Measurements from ENCODE around the gene MT1F. TPM values are rescaled to one million over a fixed set of nuclear protein-coding genes. Genes with fewer than 3 reads are reported as not detected.

MT1F gene
- total and polyA plus RNA-seq, 9 of the 15 experiments (the other 6 are each of a cell fraction or from before 2014, with no cell fraction given), result 0.18 to 0.68 (median 0.29) TPM; not detected in 5

DNA sequence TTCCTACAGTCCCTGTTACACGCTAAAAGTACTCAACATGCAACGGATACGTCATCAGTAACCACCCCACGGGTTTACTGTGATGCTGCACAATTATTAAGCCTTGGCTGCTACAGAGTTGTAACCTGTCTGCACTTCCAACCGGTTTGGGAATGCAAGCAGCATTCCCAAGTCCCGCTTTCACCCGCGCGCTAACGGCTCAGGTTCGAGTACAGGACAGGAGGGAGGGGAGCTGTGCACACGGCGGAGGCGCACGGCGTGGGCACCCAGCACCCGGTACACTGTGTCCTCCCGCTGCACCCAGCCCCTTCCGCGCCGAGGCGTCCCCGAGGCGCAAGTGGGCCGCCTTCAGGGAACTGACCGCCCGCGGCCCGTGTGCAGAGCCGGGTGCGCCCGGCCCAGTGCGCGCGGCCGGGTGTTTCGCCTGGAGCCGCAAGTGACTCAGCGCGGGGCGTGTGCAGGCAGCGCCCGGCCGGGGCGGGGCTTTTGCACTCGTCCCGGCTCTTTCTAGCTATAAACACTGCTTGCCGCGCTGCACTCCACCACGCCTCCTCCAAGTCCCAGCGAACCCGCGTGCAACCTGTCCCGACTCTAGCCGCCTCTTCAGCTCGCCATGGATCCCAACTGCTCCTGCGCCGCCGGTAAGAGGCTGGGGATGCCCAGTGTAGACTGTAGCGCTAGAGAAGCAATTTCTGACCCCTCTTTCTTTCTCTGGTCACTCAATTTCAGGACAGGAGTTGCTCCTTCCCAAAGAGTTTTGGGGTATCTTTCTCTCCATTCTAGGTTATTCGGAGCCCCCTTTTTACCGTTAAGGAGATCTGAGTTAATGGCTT is 49.5 kb upstream of the MT1F start, which contains the start of gene MT2A (continued):
- TF ChIP-seq SIRT6 (IDR thresholded peaks at IDR 0.05; ENCODE audit: low read depth, low read length) (no peak), BCOR (IDR thresholded peaks at IDR 0.05) (no peak), KLF1 (tag; IDR thresholded peaks at IDR 0.05) (no peak), GATA2 (CRISPR knock-in tag; IDR thresholded peaks at IDR 0.05) (no peak), PHF8 (IDR thresholded peaks at IDR 0.05; ENCODE audit: borderline replicate concordance, low read length) (peak; percentile 83; the same call in 1 of the 2 replicates), FOS (IDR thresholded peaks at IDR 0.05; ENCODE audit: extremely low read depth, insufficient read length) (no peak), CBX5 (IDR thresholded peaks at IDR 0.05; ENCODE audit: borderline replicate concordance, low read depth) (no peak), STAT5A (IDR thresholded peaks at IDR 0.05; ENCODE audit: borderline replicate concordance, low read length) (no peak), NR2C1 (IDR thresholded peaks at IDR 0.05) (no peak), NR2C1 (tag; IDR thresholded peaks at IDR 0.05) (no peak), DNMT1 (IDR thresholded peaks at IDR 0.05) (no peak), ZNF695 (CRISPR knock-in tag; IDR thresholded peaks at IDR 0.05) (no peak), PTBP1 (IDR thresholded peaks at IDR 0.05; ENCODE audit: low read depth, low read length) (no peak), POLR3A (IDR thresholded peaks at IDR 0.05; ENCODE audit: borderline replicate concordance, extremely low read depth, insufficient read depth, insufficient read length) (no peak)
- TF ChIP-seq, protein P1, sequence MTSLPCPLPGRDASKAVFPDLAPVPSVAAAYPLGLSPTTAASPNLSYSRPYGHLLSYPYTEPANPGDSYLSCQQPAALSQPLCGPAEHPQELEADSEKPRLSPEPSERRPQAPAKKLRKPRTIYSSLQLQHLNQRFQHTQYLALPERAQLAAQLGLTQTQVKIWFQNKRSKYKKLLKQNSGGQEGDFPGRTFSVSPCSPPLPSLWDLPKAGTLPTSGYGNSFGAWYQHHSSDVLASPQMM (CRISPR knock-in tag; IDR thresholded peaks at IDR 0.05), result no peak
- TF ChIP-seq, protein P2, sequence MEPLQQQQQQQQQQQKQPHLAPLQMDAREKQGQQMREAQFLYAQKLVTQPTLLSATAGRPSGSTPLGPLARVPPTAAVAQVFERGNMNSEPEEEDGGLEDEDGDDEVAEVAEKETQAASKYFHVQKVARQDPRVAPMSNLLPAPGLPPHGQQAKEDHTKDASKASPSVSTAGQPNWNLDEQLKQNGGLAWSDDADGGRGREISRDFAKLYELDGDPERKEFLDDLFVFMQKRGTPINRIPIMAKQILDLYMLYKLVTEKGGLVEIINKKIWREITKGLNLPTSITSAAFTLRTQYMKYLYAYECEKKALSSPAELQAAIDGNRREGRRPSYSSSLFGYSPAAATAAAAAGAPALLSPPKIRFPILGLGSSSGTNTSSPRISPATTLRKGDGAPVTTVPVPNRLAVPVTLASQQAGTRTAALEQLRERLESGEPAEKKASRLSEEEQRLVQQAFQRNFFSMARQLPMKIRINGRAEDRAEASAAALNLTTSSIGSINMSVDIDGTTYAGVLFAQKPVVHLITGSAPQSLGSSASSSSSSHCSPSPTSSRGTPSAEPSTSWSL (CRISPR knock-in tag; IDR thresholded peaks at IDR 0.05; ENCODE audit: borderline replicate concordance), result no peak
- TF ChIP-seq, protein P3, sequence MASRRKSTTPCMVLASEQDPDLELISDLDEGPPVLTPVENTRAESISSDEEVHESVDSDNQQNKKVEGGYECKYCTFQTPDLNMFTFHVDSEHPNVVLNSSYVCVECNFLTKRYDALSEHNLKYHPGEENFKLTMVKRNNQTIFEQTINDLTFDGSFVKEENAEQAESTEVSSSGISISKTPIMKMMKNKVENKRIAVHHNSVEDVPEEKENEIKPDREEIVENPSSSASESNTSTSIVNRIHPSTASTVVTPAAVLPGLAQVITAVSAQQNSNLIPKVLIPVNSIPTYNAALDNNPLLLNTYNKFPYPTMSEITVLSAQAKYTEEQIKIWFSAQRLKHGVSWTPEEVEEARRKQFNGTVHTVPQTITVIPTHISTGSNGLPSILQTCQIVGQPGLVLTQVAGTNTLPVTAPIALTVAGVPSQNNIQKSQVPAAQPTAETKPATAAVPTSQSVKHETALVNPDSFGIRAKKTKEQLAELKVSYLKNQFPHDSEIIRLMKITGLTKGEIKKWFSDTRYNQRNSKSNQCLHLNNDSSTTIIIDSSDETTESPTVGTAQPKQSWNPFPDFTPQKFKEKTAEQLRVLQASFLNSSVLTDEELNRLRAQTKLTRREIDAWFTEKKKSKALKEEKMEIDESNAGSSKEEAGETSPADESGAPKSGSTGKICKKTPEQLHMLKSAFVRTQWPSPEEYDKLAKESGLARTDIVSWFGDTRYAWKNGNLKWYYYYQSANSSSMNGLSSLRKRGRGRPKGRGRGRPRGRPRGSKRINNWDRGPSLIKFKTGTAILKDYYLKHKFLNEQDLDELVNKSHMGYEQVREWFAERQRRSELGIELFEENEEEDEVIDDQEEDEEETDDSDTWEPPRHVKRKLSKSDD (conservative IDR thresholded peaks at IDR 0.05; ENCODE audit: low read length), result no peak
- TF ChIP-seq, protein P4, sequence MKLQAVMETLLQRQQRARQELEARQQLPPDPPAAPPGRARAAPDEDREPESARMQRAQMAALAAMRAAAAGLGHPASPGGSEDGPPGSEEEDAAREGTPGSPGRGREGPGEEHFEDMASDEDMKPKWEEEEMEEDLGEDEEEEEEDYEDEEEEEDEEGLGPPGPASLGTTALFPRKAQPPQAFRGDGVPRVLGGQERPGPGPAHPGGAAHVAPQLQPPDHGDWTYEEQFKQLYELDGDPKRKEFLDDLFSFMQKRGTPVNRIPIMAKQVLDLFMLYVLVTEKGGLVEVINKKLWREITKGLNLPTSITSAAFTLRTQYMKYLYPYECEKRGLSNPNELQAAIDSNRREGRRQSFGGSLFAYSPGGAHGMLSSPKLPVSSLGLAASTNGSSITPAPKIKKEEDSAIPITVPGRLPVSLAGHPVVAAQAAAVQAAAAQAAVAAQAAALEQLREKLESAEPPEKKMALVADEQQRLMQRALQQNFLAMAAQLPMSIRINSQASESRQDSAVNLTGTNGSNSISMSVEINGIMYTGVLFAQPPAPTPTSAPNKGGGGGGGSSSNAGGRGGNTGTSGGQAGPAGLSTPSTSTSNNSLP (IDR thresholded peaks at IDR 0.05; ENCODE audit: borderline replicate concordance, low read depth, low read length), result no peak
